ENCODE results near the gene IRF2BP2.

IRF2BP2 gene

DNA sequence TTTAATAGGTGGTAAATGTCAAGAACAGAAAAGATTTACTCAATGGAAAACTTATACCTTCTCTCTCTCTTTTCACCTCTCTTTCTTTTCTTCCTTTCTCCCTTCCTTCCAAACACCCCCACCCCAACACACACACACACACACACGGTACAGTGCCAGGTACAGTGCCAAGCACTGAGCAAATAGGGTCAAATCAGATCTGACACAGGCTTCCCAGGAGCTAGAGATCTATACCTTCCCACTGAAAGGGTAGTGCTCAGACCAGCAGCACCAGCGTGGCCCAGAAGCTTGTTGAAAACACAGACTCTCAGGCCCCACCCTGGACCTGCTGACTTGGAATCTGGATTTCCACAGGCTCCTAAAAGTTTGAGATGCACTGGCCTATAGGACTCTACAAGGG is 31.9 kb downstream of the IRF2BP2 start:
- TF ChIP-seq, protein P1, sequence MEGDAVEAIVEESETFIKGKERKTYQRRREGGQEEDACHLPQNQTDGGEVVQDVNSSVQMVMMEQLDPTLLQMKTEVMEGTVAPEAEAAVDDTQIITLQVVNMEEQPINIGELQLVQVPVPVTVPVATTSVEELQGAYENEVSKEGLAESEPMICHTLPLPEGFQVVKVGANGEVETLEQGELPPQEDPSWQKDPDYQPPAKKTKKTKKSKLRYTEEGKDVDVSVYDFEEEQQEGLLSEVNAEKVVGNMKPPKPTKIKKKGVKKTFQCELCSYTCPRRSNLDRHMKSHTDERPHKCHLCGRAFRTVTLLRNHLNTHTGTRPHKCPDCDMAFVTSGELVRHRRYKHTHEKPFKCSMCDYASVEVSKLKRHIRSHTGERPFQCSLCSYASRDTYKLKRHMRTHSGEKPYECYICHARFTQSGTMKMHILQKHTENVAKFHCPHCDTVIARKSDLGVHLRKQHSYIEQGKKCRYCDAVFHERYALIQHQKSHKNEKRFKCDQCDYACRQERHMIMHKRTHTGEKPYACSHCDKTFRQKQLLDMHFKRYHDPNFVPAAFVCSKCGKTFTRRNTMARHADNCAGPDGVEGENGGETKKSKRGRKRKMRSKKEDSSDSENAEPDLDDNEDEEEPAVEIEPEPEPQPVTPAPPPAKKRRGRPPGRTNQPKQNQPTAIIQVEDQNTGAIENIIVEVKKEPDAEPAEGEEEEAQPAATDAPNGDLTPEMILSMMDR (conservative IDR thresholded peaks at IDR 0.05; ENCODE audit: low read depth, low read length), result no peak
- no peak overlapping the region for H3K4me3 ChIP-seq (ENCODE audit: low read depth, low read length)
- no peak for DNase-seq (ENCODE audit: low read depth)

DNA sequence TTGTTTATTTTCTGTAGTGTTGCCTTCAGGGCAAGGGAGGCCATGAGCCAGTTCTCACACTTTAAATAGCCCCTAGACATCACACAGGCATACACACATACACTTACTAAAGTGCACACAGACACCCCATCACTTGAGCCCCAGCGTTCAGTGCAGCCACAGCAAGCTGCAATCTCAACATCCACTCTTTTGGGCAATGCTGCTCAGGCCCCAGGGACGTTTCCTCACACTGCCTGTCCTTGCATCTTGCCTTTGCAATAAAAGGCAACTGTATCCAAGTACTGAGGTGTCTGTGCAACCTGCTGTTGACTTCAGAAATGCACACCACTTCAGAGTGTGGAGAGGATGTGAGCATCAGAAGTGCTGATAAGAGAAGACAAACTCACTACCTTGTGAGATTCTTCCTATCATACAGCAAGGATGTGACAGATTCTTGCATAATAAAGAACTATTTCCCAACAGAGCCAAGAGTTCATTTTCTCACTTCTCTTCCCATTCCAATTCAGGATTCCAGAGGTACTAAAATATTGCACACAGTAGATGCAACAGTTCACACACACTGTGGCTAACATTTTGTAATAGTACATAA is 36.2 kb downstream of the IRF2BP2 start:
- DNase-seq (ENCODE audit: low read depth), result peak; percentile 63
- TF ChIP-seq, protein P1 (conservative IDR thresholded peaks at IDR 0.05; ENCODE audit: low read depth, low read length), result no peak
- no peak overlapping the region for H3K4me3 ChIP-seq (ENCODE audit: low read depth, low read length)

DNA sequence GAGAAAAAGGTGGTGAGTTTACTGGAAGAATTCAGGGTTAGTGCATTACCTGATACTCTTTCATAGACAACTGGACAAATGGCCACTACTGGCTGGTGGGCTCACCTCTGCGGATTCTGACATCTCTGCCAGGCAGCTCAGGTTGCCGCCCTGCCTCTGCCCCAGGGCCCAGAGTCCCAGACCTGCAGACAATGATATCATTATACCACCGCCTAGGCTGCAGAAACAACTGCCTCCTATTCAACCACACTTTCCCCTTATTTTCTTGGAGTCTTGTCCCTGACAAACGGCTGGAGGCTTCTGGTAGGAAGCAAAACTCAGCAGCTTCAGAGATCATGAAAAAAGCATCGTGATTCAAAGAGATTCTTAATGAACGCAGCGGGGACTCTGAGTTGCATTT is 37.0 kb downstream of the IRF2BP2 start:
- no peak overlapping the region for H3K4me3 ChIP-seq (ENCODE audit: low read depth, low read length)
- no peak for DNase-seq (ENCODE audit: low read depth)
- TF ChIP-seq, protein P1 (conservative IDR thresholded peaks at IDR 0.05; ENCODE audit: low read depth, low read length), result no peak

DNA sequence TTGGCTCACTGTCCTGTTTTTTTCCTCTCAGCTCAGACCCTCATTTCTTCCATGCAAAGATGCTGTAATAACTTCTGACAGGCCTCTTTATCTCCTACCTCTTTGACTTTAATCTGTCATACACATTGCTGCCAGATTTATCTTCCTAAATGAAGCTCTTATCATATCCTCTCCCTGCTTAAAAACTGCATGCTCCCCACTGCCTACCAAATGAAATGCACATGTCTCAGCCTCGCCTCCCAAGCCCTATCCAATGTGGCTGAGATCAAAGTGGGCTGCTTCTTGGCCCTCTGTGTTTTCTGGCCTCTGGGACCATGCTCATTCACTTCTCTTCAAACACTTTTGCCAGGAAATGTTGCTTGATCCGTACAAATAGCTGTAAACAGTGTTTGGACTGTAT is 38.3 kb downstream of the IRF2BP2 start:
- TF ChIP-seq, protein P1 (conservative IDR thresholded peaks at IDR 0.05; ENCODE audit: low read depth, low read length), result no peak
- no peak overlapping the region for H3K4me3 ChIP-seq (ENCODE audit: low read depth, low read length)
- DNase-seq (ENCODE audit: low read depth), result no peak

DNA sequence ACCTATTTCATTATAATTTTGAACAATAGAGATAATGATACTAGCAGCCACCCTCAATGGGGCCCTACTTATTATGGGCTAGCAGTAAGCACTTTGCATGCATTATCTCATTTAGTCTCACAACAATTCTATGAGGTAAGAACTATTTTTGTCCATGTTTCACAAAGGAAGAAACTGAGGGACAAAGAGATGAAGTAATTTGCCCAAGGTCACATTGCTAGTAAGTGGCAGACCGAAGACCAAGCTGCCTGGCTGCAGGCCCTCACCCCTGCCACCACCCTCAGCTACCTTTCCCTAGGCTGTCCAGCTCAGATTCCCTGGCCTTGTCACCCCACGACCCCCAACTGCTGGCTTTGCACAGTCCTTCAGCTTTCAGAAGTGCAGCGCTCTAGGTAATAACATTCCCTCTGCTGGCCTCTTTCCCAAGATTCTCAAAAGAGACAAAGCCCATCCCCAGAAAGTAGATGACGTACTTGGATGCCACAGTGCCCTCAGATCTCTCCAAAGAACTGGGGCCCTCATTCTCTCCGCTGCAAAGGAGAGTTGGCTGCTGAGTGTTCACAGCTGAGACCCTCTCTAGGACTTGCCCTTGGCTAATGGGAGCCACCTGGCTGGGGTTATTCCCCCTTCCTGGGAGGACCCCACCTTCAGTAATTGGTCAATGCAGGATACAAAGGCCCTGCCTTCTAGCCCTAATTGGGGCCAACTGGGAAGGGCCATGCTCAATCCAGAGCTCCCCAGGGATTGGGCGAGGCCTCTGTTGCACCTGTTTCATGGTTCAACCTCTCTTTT is 39.5 kb downstream of the IRF2BP2 start:
- no peak overlapping the region for H3K4me3 ChIP-seq (ENCODE audit: low read depth, low read length)
- TF ChIP-seq, protein P1 (conservative IDR thresholded peaks at IDR 0.05; ENCODE audit: low read depth, low read length), result no peak
- DNase-seq (ENCODE audit: low read depth), result no peak

GRCh38 chr1:234568345-234568744 is 41.6 kb downstream of the IRF2BP2 start:
- H3K4me3 ChIP-seq (ENCODE audit: low read depth, low read length), result no peak overlapping the region
- TF ChIP-seq, protein P1 (conservative IDR thresholded peaks at IDR 0.05; ENCODE audit: low read depth, low read length), result no peak
- DNase-seq (ENCODE audit: low read depth), result no peak

DNA sequence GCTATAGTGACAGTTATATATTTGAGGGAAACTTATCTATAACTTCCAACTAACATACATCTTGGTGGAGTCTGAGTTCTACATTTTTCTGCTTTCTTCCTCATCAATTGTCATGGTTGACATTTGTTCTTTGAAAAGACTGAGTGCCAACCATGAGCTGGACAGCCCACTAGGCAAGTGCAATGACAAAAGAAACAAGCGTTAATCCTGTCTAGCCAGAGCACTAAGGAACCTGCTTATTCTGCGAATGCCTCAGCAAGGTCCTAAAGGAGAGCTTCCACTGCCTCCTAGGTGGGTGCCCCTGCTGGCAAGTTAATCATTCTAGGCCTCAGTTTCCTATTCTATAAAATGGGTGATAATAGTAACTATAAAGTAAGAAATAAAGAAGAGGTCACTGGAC is 44.8 kb downstream of the IRF2BP2 start:
- TF ChIP-seq, protein P1 (conservative IDR thresholded peaks at IDR 0.05; ENCODE audit: low read depth, low read length), result no peak
- DNase-seq (ENCODE audit: low read depth), result no peak
- H3K4me3 ChIP-seq (ENCODE audit: low read depth, low read length), result no peak overlapping the region

All from choroid plexus epithelial cell (primary cell).